ENCODE results near the gene CTIF.

DNA sequence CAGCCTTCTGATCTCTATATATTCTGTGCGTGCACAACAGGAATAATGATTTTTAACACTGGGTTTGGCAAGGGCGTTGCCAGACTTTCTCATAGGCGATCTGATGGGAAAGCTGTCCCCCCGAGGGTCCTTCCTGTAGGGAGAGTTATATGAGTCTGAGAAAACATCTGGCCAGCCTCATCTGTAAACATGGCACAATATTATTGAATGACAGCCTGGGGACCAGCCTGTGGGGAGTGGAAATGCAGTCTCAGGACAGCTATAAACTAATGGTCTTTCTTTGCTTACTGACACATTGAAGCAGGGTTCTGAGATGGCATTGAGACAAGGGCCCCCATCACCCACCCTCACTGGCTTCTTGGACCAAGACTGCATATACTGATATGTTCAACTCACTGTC, 62.5 kb downstream of the CTIF start:
- TF ChIP-seq, protein P1, sequence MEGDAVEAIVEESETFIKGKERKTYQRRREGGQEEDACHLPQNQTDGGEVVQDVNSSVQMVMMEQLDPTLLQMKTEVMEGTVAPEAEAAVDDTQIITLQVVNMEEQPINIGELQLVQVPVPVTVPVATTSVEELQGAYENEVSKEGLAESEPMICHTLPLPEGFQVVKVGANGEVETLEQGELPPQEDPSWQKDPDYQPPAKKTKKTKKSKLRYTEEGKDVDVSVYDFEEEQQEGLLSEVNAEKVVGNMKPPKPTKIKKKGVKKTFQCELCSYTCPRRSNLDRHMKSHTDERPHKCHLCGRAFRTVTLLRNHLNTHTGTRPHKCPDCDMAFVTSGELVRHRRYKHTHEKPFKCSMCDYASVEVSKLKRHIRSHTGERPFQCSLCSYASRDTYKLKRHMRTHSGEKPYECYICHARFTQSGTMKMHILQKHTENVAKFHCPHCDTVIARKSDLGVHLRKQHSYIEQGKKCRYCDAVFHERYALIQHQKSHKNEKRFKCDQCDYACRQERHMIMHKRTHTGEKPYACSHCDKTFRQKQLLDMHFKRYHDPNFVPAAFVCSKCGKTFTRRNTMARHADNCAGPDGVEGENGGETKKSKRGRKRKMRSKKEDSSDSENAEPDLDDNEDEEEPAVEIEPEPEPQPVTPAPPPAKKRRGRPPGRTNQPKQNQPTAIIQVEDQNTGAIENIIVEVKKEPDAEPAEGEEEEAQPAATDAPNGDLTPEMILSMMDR (conservative IDR thresholded peaks at IDR 0.05; ENCODE audit: low read depth, low read length): no peak
- TF ChIP-seq EZH2 (IDR thresholded peaks at IDR 0.05; ENCODE audit: low read length, unreplicated experiment) (no peak), EZH2phosphoT487 (IDR thresholded peaks at IDR 0.05; ENCODE audit: borderline replicate concordance, low read length) (no peak)
